K562 (cell line): Measurements from ENCODE around the gene TSPAN15. TPM values are rescaled to one million over a fixed set of nuclear protein-coding genes. Genes with fewer than 3 reads are reported as not detected.
A peak's percentile ranks its signal among the peaks of the same experiment; 100 is the strongest.

Source experiments
- ATAC-seq: fragments of 200-7000 bp; cut with Tn5 transposase; 3 replicates; pipeline ENCODE4 v1.9.1; 2020; ENCODE audit warnings: moderate library complexity
- BruUV-seq: library from RNA; stranded (reverse); fragments of 400-500 nt; replicated peaks from 2 replicates; lab custom pipeline; 2021; lab: Mats Ljungman, UMichigan
- CTCF ChIA-PET: fragments of 300-600 bp; formaldehyde crosslinking; extraction: SDS; loops from one replicate; lab custom pipeline; 2021; ENCODE audit warnings: low intra/inter-chr PET ratio; lab: Yijun Ruan, JAX
- POLR2A ChIA-PET: fragments of 300-600, 350-650 bp; sonication (Branson Sonifier 250); formaldehyde crosslinking; extraction: SDS; loops from one replicate; lab custom pipeline; 2021; ENCODE audit warnings: antibody characterized with exemption, inconsistent platforms; lab: Yijun Ruan, JAX
- DNase-seq, 4 experiments: peaks; one replicate each; pipeline versions ENCODE4 v3.0.0 to v3.0.0-alpha.2; 2011 to 2018; ENCODE audit warnings: low spot score in 3 of 4, mixed read lengths in 3 of 4; ENCODE audit errors: extremely low read depth in 1 of 4
- FAIRE-seq: peaks from 2 replicates; lab custom pipeline; 2011; peaks lifted over from hg19 to GRCh38; lab: Jason Lieb, UNC
- H2AFZ ChIP-seq: 2 replicates; pipeline ENCODE4 v1.6.0; 2011; ENCODE audit warnings: low read depth, low read length, control low read depth, inconsistent platforms
- H3K27ac ChIP-seq: fragments of 200-600 bp; 3 replicates; pipeline ENCODE4 v1.8.0; 2011; ENCODE audit warnings: low read depth, mild to moderate bottlenecking, control low read depth, inconsistent platforms, low read length, moderate library complexity, mixed read lengths; ENCODE audit errors: extremely low read depth
- H3K27me3 ChIP-seq, 2 experiments: fragments of 300-600 bp in 1 of 2; 2 replicates in 1 of 2; 3 replicates in 1 of 2; pipeline versions ENCODE4 v1.6.0 to v1.8.0; 2011; ENCODE audit warnings: inconsistent platforms in 2 of 2, low read length in 2 of 2, mild to moderate bottlenecking in 1 of 2, mixed read lengths in 1 of 2, moderate library complexity in 1 of 2; ENCODE audit not compliant: control insufficient read depth in 2 of 2, insufficient read depth in 2 of 2
- H3K36me3 ChIP-seq: fragments of 300-600 bp; 3 replicates; pipeline ENCODE4 v1.8.0; 2011; ENCODE audit warnings: mild to moderate bottlenecking, low read length, inconsistent platforms; ENCODE audit not compliant: control insufficient read depth, insufficient read depth
- H3K4me1 ChIP-seq, 2 experiments: fragments of 200-600 bp in 1 of 2; replicated peaks in 1 of 2; 2 replicates in 1 of 2; 3 replicates in 1 of 2; pipeline versions ENCODE4 v1.5.1 to v1.8.0; 2011; ENCODE audit warnings: inconsistent platforms in 2 of 2, low read length in 2 of 2, mild to moderate bottlenecking in 1 of 2, mixed read lengths in 1 of 2, moderate library complexity in 1 of 2; ENCODE audit not compliant: control insufficient read depth in 2 of 2, insufficient read depth in 2 of 2
- H3K4me2 ChIP-seq: 2 replicates; pipeline ENCODE4 v1.6.1; 2011; ENCODE audit warnings: low read length, control low read depth, inconsistent platforms, mixed read lengths; ENCODE audit not compliant: insufficient read depth
- H3K4me3 ChIP-seq: fragments of 200-600 bp; sonication (generic), shearing (Covaris generic); 2 replicates; pipeline ENCODE4 v1.5.1; 2016; ENCODE audit warnings: control low read depth, inconsistent platforms
- H3K79me2 ChIP-seq: fragments of 200-600 bp; 3 replicates; pipeline ENCODE4 v1.8.0; 2011; ENCODE audit warnings: low read length, inconsistent platforms; ENCODE audit not compliant: control insufficient read depth, insufficient read depth
- H3K9ac ChIP-seq, 2 experiments: 2 replicates each; pipeline versions ENCODE4 v1.6.0 to v1.6.1; 2011; ENCODE audit warnings: low read depth in 2 of 2, low read length in 2 of 2, control low read depth in 1 of 2, inconsistent platforms in 1 of 2, mild to moderate bottlenecking in 1 of 2, mixed read lengths in 1 of 2; ENCODE audit not compliant: insufficient read depth in 1 of 2
- H3K9me1 ChIP-seq: one replicate; pipeline ENCODE4 v1.6.0; 2011; ENCODE audit warnings: inconsistent platforms, mild to moderate bottlenecking, low read length, moderate library complexity; ENCODE audit not compliant: control insufficient read depth, insufficient read depth
- H3K9me3 ChIP-seq: replicated peaks from 2 replicates; pipeline ENCODE4 v1.5.1; 2011; ENCODE audit warnings: low read depth, low read length, inconsistent platforms; ENCODE audit not compliant: control insufficient read depth, insufficient read depth
- H4K20me1 ChIP-seq: replicated peaks from 2 replicates; pipeline ENCODE4 v1.6.1; 2011; ENCODE audit warnings: low read length, inconsistent platforms, mixed read lengths; ENCODE audit not compliant: control insufficient read depth, insufficient read depth
- PHF21A ChIP-seq: fragments of 450-650 bp; IDR thresholded peaks from 2 replicates; pipeline ENCODE4 v1.6.1; 2017; ENCODE audit warnings: low read depth, borderline replicate concordance
- TRIM25 ChIP-seq: fragments of 450-650 bp; IDR thresholded peaks from 2 replicates; pipeline ENCODE4 v1.7.0; 2016; ENCODE audit warnings: borderline replicate concordance
- ZBTB11 ChIP-seq, 3 experiments: fragments of 200-800 bp in 1 of 3; fragments of 250-450 bp in 1 of 3; fragments of 450-650 bp in 1 of 3; sonication (Bioruptor Pico) in 1 of 3; sonication (Bioruptor generic) in 1 of 3; formaldehyde crosslinking in 1 of 3; IDR thresholded peaks; 2 replicates each; pipeline versions ENCODE4 v1.6.1 to v1.8.0; 2016 to 2022; ENCODE audit warnings: mild to moderate bottlenecking in 2 of 3, missing genetic modification characterization in 2 of 3, missing compliant biosample characterization in 1 of 3, moderate library complexity in 1 of 3
- WGBS: fragments of 100-300 bp; shearing (Covaris generic); methylation state at CpG from one replicate; pipeline ENCODE4 v1.1.6; 2016; ENCODE audit warnings: low coverage, mixed read lengths; ENCODE audit not compliant: insufficient coverage; ENCODE audit errors: missing lambda C conversion rate; 5-methylcytosine and 5-hydroxymethylcytosine counted together
- in situ Hi-C: fragments of 300-500 bp; cut with MboI; formaldehyde crosslinking; loops from 4 replicates; pipeline ENCODE4 v1.15.0; 2018; ENCODE audit warnings: inconsistent platforms, mixed read lengths
- intact Hi-C: fragments of 100-400 bp; cut with micrococcal nuclease; formaldehyde crosslinking; loops from 2 replicates; pipeline ENCODE4 v1.14.2; 2022
- polyA plus RNA-seq, 8 experiments: library from polyadenylated mRNA; depleted of rRNA in 4 of 8; stranded (reverse) in 5 of 8; unstranded in 3 of 8; fragments of >200 nt; fragmentation: Nextera tagmentation in 2 of 8; fragmentation: Illumina TruSeq in 1 of 8; extraction: Ambion mirVana in 2 of 8; extraction: Trizol in 1 of 8; gene quantifications; 2 replicates each; pipeline versions ENCODE4 v1.2.1 to v1.2.3, GENCODE V29; 2011 to 2014; ENCODE audit warnings: inconsistent platforms in 1 of 8, missing spikeins in 1 of 8
- total RNA-seq, 7 experiments: library from RNA; depleted of rRNA in 6 of 7; stranded (reverse); fragments of >200 nt in 6 of 7; fragmentation: Illumina TruSeq in 2 of 7; extraction: Trizol in 2 of 7; gene quantifications; 2 replicates each; pipeline versions ENCODE4 v1.2.1 to v1.2.3, GENCODE V29; 2011 to 2021; ENCODE audit warnings: low replicate concordance in 1 of 7

The TSPAN15 gene
- total and polyA plus RNA-seq, 9 of the 15 experiments (the other 6 are each of a cell fraction or from before 2014, with no cell fraction given): 0.33 to 1.0 (median 0.45) TPM; not detected in 2

GRCh38 chr10:69492746-69493462, 41.6 kb downstream of the TSPAN15 start:
- Histone ChIP-seq H3K9me3 (no peaks in the 10 kb centered on the region; the same call in 1 of the 2 replicates), H3K9me1 (no peaks in the 10 kb centered on the region), H3K4me3 (no peak overlapping the region), H2AFZ (no peak overlapping the region), H3K27ac (no peak overlapping the region), H3K9ac (peak overlapping the region in 1 of 2 experiments; percentile 65; a peak in 1 of 4 replicates), H3K36me3 (no peaks in the 10 kb centered on the region), H3K79me2 (no peaks in the 10 kb centered on the region), H3K4me1 (no peaks in the 10 kb centered on the region; a peak in 1 of 5 replicates), H4K20me1 (peaks cover 10% of the 10 kb centered on the region), H3K27me3 (peaks cover 12 to 70% of the 10 kb centered on the region in 2 experiments), H3K4me2 (no peak overlapping the region)
- no peak for ATAC-seq
- intact Hi-C loops (no loop called here), in situ Hi-C loops (no loop called here)
- ChIA-PET POLR2A (interaction anchor here (0.6 to 1.3 kb wide), 2 partner anchors 46 to 614 kb away, joined by 3 read pairs; no protein-coding TSS in a partner anchor), CTCF (no interaction called here)
- no peak for DNase-seq
- BruUV-seq: no TSS peak
- FAIRE-seq: no peak
- TF ChIP-seq PHF21A (no peak), TRIM25 (no peak), ZBTB11 (CRISPR knock-in tag; IDR thresholded peaks at IDR 0.05) (no peak)
- 1% methylated on average over 12 of the region's 12 CpGs for WGBS
